Stimulated activated CD4-positive, alpha-beta T cell treated with anti-CD3 and anti-CD28 coated beads, Interleukin-4, amount 100 ng/mL, for 1 hour (primary cell): ENCODE data around the gene SMTNL2.
"Not testable (repeated sequence)": the region's sequence is repeated elsewhere in the genome, so short reads cannot be mapped to it uniquely, and the experiment has no call there.

Experiments
- DNase-seq: peaks from one replicate; pipeline ENCODE4 v3.0.0-alpha.2; 2020

Gene SMTNL2

DNA sequence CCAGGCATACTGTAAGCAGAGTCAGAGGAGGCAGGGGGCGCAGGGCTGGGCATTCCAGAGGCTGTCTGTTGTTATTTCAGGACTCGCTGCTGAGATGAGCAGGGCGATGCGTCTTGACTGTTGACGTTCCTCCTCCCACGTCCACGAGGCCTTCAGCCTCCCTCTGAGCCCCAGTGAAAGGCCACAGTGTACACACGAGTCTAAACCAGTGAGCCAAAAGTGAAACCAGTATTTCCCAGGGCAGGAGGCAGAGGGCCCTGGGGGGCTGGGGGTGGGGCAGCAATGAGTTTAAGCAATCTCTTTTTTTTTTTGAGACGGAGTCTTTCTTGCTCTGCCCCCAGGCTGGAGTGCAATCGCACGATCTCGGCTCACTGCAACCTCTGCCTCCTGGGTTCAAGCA, 21.5 kb downstream of the SMTNL2 start:
- DNase-seq: no peak

- no peak for DNase-seq
Observed at GRCh38 chr17:4607261-4607741, 23.0 kb downstream of the SMTNL2 start.

DNA sequence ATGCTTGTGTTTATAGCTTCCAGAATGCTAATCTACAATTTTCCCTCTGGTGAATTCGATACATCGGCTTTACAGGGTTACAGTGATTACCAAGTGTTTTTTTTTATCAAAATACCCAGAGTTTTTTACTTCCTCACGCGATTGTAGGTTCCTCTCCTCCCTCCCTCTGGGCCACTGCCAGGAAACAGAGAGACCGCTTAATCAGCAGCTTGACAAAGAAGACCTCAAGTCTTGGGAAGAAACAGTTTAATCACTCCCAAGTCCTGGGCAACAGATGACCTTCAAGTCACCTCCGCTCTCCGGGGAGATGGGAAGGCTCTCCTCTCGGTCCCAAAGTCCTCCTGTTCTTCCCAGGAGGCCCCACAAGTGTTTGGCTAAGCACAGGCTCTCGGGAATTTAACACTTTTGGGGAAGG, 23.5 kb downstream of the SMTNL2 start:
- DNase-seq: no peak

- DNase-seq: no peak
Observed at GRCh38 chr17:4609761-4610160, 25.4 kb downstream of the SMTNL2 start.

DNA sequence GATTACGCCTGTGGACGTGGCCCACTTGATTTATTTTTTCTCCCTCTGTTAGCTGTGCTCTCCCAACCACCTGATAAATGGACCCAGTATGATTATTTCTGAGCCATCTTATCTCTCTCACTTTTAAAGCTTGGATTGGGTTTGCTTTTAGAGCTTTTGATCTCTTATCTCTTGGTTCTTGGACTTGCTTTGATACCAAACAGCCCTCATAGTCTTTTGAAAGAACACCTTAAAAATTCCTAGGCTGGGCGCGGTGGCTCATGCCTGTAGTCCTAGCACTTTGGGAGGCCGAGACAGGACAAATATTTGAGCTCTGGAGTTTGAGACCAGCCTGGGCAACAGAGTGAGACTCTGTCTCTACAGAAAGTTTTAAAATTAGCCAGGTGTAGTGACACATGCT, 25.8 kb downstream of the SMTNL2 start:
- DNase-seq: no peak

GRCh38 chr17:4610656-4611055, 26.3 kb downstream of the SMTNL2 start:
- DNase-seq: no peak

GRCh38 chr17:4616476-4616875, 32.1 kb downstream of the SMTNL2 start:
- DNase-seq: no peak

- DNase-seq: no peak
Observed at GRCh38 chr17:4617090-4617489, 32.8 kb downstream of the SMTNL2 start.

DNA sequence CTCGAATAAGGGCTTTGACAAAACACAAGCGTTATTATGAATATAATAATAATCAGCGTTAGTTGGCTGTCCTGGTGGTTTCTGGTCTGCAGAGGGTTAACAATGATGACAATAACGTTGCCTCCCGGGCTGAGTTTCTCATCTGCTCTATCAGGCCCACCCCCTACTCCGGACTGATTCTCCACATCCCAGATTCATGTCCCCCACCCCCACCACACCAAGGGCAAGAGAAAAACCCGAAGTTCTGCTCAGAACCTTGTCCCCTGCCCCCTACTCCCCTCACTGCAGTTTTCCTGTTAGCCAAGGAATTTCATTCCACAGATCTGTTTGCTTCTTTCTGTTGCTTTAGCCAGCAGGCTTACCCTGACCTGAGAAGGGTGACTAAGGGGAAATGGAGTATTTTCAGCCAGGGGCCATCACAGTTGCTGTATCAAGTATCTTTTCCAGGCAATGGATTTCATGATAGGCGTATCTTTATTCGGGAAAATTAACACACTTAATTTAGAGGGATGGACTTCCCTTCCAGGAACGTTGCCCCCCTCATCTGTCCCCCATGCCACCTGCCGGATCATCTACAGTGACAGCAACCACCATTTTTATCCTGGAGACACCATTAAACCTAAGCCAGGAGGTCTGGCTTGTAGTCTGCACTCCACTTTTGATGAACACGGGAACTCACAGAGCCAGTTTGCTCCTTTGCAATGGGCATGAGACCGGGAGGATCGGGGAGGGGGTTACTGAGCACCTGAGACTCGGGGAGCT, 33.4 kb downstream of the SMTNL2 start:
- DNase-seq: no peak

DNA sequence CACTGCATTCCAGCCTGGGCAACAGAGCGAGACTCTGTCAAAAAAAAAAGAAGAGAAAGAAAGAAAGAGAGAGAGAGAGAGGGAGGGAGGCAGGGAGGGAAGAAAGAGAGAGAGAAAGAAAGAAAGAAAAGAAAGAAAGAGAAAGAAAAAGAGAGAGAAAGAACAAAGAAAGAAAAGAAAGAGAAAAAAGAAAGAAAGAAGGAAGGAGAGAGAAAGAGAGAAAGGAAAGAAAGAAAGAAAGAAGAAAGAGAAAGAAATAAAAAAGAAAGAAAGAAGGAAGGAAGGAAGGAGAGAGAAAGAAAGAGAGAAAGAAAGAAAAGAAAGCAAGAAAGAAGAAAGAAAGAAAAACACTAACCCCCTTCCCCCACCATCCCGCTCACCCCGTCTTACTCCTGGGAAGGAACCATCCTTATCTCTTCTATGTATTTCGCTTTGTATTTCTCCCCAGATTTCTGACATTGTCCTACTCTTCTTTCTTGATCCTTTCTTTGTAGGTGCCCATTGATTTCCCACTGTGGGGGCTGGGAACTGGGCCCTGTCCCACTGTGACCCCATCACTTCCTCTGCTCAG, 36.3 kb downstream of the SMTNL2 start:
- no peak for DNase-seq

DNA sequence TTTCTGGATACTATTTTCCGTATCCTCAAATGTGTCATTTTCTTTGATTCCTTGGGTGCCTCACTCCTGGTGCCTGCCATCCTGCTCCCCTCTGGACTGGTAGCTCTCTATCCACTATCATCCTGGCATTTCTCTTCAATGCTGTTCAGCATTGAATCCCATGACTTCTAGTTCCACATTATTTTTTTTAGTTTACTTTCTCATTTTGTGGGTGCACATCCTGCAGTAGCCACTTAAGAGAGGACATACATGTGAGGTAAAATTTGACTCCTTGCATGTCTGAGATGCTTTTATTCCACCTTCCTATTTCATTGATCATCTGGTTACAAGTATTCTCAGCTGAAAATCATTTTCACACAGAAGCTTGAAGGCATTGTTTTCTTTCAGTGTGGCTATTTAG, 38.0 kb downstream of the SMTNL2 start:
- no peak for DNase-seq

- DNase-seq: no peak
Observed at GRCh38 chr17:4623249-4623648, 38.9 kb downstream of the SMTNL2 start.

DNA sequence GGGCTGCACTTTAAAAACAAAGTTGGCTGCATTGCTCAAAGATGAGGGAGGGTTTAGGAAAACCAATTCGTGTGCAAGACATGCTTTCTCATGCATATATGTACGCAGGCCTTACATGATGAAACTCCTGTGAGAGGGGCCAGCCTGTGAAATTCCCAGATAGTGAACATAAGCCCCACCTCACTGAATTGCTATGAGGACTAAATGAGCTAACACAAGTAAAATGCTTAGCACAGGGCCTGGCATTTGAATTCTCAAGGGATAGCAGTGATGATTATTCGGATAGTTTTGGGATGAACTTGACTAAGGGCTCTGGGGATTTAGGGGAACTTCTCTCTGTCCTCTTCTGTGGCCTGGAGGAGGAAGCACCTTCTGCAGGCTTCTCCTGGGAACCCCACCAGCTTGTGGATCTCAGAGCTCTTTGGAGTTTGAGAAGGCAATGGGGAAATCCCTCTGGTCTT, 40.2 kb downstream of the SMTNL2 start:
- not testable (repeated sequence) for DNase-seq

- DNase-seq: no peak
Observed at GRCh38 chr17:4625181-4625617, 40.9 kb downstream of the SMTNL2 start.

DNA sequence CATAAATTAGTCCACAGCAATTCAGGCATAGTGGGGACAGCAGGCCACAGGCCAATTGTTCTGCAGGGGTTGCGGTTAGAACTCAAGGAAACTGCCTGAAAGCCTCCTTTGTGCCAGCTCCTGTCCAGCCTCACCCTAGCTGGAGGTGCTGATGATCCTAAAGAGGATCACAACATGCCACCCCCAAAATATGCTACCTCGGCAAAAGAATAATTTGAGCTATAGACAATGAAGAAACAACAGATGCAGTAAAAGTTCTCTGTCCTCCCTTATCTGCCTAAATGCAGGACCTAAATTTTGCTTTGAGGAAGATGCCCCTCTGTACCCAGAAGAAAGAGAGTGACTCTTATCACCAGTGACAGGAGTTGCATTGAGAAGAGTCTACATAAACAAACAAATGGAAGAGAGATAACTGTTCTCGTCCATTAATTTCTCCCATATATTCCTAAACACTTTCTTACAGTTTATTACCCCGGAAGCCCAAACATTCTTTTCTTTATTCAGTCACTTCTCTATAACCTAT, 42.5 kb downstream of the SMTNL2 start:
- DNase-seq: no peak

GRCh38 chr17:4631431-4631830, 47.1 kb downstream of the SMTNL2 start:
- no peak for DNase-seq

GRCh38 chr17:4631836-4632580, 47.7 kb downstream of the SMTNL2 start:
- DNase-seq: no peak

GRCh38 chr17:4632581-4632920, 48.2 kb downstream of the SMTNL2 start:
- no peak for DNase-seq

DNA sequence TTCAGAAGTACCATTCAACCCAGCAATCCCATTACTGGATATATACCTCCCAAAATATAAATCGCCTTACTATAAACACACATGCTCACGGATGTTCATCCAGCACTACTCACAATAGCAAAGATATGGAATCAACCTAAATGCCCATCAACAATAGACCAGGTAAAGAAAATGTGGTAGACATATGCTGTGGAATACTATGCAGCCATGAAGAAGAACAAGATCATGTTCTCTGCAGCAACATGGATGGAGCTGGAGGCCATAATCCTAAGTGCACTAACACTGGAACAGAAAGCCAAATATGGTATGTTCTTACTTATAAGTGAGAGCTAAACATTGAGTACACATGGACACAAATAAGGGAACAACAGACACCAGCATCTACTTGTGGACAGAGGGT, 49.3 kb downstream of the SMTNL2 start:
- no peak for DNase-seq

GRCh38 chr17:4634976-4635375, 50.6 kb downstream of the SMTNL2 start:
- no peak for DNase-seq

GRCh38 chr17:4635823-4636375, 51.6 kb downstream of the SMTNL2 start:
- DNase-seq: no peak

DNA sequence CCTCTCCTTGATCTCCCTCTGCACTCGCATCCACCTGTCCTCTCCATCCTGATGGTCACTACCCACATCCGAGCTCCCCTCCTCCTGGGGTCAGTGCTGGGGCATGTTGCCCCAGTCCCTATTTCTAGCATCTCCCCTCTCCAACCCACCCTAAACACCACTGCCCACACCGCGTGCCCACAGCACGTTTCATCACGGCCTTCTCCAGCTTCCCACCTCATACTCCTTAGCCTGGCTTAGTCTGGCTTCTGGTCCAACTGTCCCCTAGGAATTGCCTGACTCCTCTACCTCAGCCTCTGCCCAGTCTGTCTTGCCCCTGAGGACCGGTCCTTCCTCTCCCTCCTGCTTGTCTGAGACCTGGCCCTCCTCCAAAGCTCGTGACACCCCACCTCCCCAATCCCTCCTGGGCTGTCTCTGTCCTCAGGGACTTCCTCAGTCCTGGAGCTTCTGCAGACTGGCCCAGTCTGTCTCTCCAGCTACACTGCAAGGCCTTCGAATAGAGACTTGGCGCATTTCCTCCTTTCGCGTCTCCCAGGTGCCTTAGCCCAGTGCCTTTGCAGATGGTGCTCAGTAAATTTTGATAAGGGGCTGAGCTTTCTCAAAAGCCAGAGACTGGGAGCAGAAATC, 52.3 kb downstream of the SMTNL2 start:
- no peak for DNase-seq

DNA sequence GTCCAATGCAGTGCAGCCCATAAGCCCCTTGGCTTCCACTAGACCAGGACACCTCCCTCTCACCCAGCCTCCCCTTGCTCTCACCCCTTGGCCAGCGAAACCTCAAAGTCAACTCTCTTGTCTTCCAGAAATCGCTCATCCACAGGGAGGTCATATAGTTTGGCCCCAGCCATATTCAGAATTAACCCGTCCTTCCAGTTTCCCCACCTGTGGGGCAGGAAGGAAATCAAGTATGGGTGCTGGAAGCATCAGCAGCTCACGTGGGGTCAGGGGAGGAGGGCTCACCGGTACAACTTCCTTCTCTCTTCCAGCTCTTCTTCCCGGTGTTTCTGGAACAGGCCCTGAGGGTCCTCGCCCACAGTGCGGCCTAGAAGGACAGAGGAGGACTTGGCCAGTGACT, 54.4 kb downstream of the SMTNL2 start:
- not testable (repeated sequence) for DNase-seq
